T-helper 1 cell treated with Interleukin-12 subunit alpha and Interleukin-12 subunit beta and Interleukin-4 antibody, amounts not matched to agents 30 μg/mL and 1 μg/mL, for 36 hours (primary cell): ENCODE results near the gene LCN1.
A peak's percentile ranks its signal among the peaks of the same experiment; 100 is the strongest.

Source experiments
- H3K27ac Mint-ChIP-seq: one replicate; pipeline ENCODE4 v1.8.0; 2021; ENCODE audit warnings: mild to moderate bottlenecking, mixed read lengths
- H3K27me3 Mint-ChIP-seq: one replicate; pipeline ENCODE4 v1.8.0; 2021; ENCODE audit warnings: low read depth, mixed read lengths
- H3K36me3 Mint-ChIP-seq: one replicate; pipeline ENCODE4 v1.8.0; 2021; ENCODE audit warnings: low read depth, mixed read lengths
- H3K4me1 Mint-ChIP-seq: one replicate; pipeline ENCODE4 v1.8.0; 2021; ENCODE audit warnings: low read depth, mixed read lengths
- H3K4me3 Mint-ChIP-seq: one replicate; pipeline ENCODE4 v1.8.0; 2021; ENCODE audit warnings: mild to moderate bottlenecking, moderate library complexity, mixed read lengths
- H3K9me3 Mint-ChIP-seq: one replicate; pipeline ENCODE4 v1.8.0; 2021; ENCODE audit warnings: mixed read lengths

Gene LCN1

GRCh38 chr9:135520916-135521607, at the start of gene LCN1:
Gene LCN1, plus strand, starts transcription at chr9:135521440. Its CDS starts 58 bp downstream, at chr9:135521498.
- H3K36me3 Mint-ChIP-seq, result no peaks in the 10 kb centered on the region
- H3K27me3 Mint-ChIP-seq, result peaks cover 21% of the 10 kb centered on the region
- peaks cover 3% of the 10 kb centered on the region for H3K4me1 Mint-ChIP-seq
- no peaks in the 10 kb centered on the region for H3K9me3 Mint-ChIP-seq
- no peak within 1 kb of the TSS for H3K27ac Mint-ChIP-seq
- no peak within 1 kb of the TSS for H3K4me3 Mint-ChIP-seq

GRCh38 chr9:135471791-135472640, 49.2 kb upstream of the LCN1 start:
- no peaks in the 10 kb centered on the region for H3K36me3 Mint-ChIP-seq
- H3K27me3 Mint-ChIP-seq, result peaks cover 39% of the 10 kb centered on the region
- H3K4me1 Mint-ChIP-seq, result peaks cover 20% of the 10 kb centered on the region
- H3K4me3 Mint-ChIP-seq, result no peak overlapping the region
- H3K27ac Mint-ChIP-seq, result no peak overlapping the region
- no peaks in the 10 kb centered on the region for H3K9me3 Mint-ChIP-seq

GRCh38 chr9:135473972-135474543, 47.2 kb upstream of the LCN1 start:
- Mint-ChIP-seq H3K36me3 (no peaks in the 10 kb centered on the region), H3K27ac (no peak overlapping the region), H3K4me1 (peaks cover 11% of the 10 kb centered on the region), H3K27me3 (peaks cover 49% of the 10 kb centered on the region), H3K9me3 (no peaks in the 10 kb centered on the region), H3K4me3 (no peak overlapping the region)

- Mint-ChIP-seq H3K4me3 (no peak overlapping the region), H3K36me3 (no peaks in the 10 kb centered on the region), H3K27me3 (peaks cover 47% of the 10 kb centered on the region), H3K27ac (no peak overlapping the region), H3K9me3 (no peaks in the 10 kb centered on the region), H3K4me1 (peaks cover 9% of the 10 kb centered on the region)
Measured at GRCh38 chr9:135474915-135475314, 46.3 kb upstream of the LCN1 start.

GRCh38 chr9:135476561-135477355, 44.5 kb upstream of the LCN1 start:
- Mint-ChIP-seq H3K36me3 (no peaks in the 10 kb centered on the region), H3K4me1 (peaks cover 4% of the 10 kb centered on the region), H3K27me3 (peaks cover 54% of the 10 kb centered on the region), H3K9me3 (no peaks in the 10 kb centered on the region), H3K27ac (no peak overlapping the region), H3K4me3 (no peak overlapping the region)

GRCh38 chr9:135478191-135478590, 43.0 kb upstream of the LCN1 start:
- Mint-ChIP-seq H3K36me3 (no peaks in the 10 kb centered on the region), H3K4me3 (peak overlapping the region; percentile 29), H3K4me1 (peaks cover 2% of the 10 kb centered on the region), H3K27ac (no peak overlapping the region), H3K27me3 (peaks cover 62% of the 10 kb centered on the region), H3K9me3 (no peaks in the 10 kb centered on the region)

GRCh38 chr9:135478829-135479468, 42.3 kb upstream of the LCN1 start:
- no peaks in the 10 kb centered on the region for H3K9me3 Mint-ChIP-seq
- H3K27me3 Mint-ChIP-seq, result peaks cover 64% of the 10 kb centered on the region
- peaks cover 2% of the 10 kb centered on the region for H3K4me1 Mint-ChIP-seq
- H3K4me3 Mint-ChIP-seq, result peak overlapping the region; percentile 78
- H3K36me3 Mint-ChIP-seq, result no peaks in the 10 kb centered on the region
- no peak overlapping the region for H3K27ac Mint-ChIP-seq

GRCh38 chr9:135479469-135480052, 41.7 kb upstream of the LCN1 start, which contains the start of gene PPP1R26:
Gene PPP1R26, plus strand, starts transcription at chr9:135479782. Its CDS starts 4,729 bp downstream, at chr9:135484511.
- no peaks in the 10 kb centered on the region for H3K9me3 Mint-ChIP-seq
- H3K36me3 Mint-ChIP-seq, result no peaks in the 10 kb centered on the region
- H3K27me3 Mint-ChIP-seq, result peaks cover 64% of the 10 kb centered on the region
- H3K4me3 Mint-ChIP-seq, result peak within 1 kb of the TSS; percentile 78
- peaks cover 2% of the 10 kb centered on the region for H3K4me1 Mint-ChIP-seq
- no peak within 1 kb of the TSS for H3K27ac Mint-ChIP-seq

GRCh38 chr9:135480071-135480939, 40.9 kb upstream of the LCN1 start:
- H3K27ac Mint-ChIP-seq, result no peak overlapping the region
- H3K36me3 Mint-ChIP-seq, result no peaks in the 10 kb centered on the region
- H3K9me3 Mint-ChIP-seq, result no peaks in the 10 kb centered on the region
- H3K4me3 Mint-ChIP-seq, result no peak overlapping the region
- H3K4me1 Mint-ChIP-seq, result peaks cover 2% of the 10 kb centered on the region
- peaks cover 64% of the 10 kb centered on the region for H3K27me3 Mint-ChIP-seq

- no peak overlapping the region for H3K4me3 Mint-ChIP-seq
- H3K9me3 Mint-ChIP-seq, result no peaks in the 10 kb centered on the region
- H3K27ac Mint-ChIP-seq, result no peak overlapping the region
- H3K4me1 Mint-ChIP-seq, result peaks cover 2% of the 10 kb centered on the region
- H3K36me3 Mint-ChIP-seq, result no peaks in the 10 kb centered on the region
- peaks cover 58% of the 10 kb centered on the region for H3K27me3 Mint-ChIP-seq
Measured at GRCh38 chr9:135480940-135481310, 40.3 kb upstream of the LCN1 start.

GRCh38 chr9:135482015-135482754, 39.1 kb upstream of the LCN1 start:
- no peaks in the 10 kb centered on the region for H3K36me3 Mint-ChIP-seq
- H3K9me3 Mint-ChIP-seq, result no peaks in the 10 kb centered on the region
- H3K27ac Mint-ChIP-seq, result no peak overlapping the region
- peaks cover 48% of the 10 kb centered on the region for H3K27me3 Mint-ChIP-seq
- H3K4me1 Mint-ChIP-seq, result peaks cover 2% of the 10 kb centered on the region
- H3K4me3 Mint-ChIP-seq, result no peak overlapping the region

- H3K27ac Mint-ChIP-seq, result no peak overlapping the region
- no peaks in the 10 kb centered on the region for H3K4me1 Mint-ChIP-seq
- no peaks in the 10 kb centered on the region for H3K36me3 Mint-ChIP-seq
- H3K4me3 Mint-ChIP-seq, result no peak overlapping the region
- H3K9me3 Mint-ChIP-seq, result no peaks in the 10 kb centered on the region
- peaks cover 31% of the 10 kb centered on the region for H3K27me3 Mint-ChIP-seq
Measured at GRCh38 chr9:135484460-135485277, 36.6 kb upstream of the LCN1 start.
